ENCODE measurements around the gene CHMP5.

DNA sequence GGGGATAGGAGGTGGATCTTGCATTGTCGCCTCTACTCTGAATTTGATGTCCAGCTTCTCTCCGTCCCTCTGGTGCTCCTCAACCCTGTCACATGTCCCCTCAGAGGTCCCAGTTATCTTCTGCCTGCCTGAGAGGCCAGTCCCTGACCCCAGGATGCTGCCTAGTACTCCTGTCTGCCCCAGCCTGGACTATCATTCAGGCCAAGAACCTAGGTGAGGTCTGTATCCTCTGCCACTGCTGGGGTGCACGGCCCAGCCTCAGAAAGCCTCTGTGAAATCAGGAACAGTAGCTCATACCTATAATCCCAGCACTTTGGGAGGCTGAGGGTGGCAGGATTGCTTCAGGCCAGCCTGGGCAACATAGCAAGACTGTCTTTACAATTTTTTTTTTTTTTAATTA lies 16.2 kb upstream of the CHMP5 start:
- TF ChIP-seq, protein P1, sequence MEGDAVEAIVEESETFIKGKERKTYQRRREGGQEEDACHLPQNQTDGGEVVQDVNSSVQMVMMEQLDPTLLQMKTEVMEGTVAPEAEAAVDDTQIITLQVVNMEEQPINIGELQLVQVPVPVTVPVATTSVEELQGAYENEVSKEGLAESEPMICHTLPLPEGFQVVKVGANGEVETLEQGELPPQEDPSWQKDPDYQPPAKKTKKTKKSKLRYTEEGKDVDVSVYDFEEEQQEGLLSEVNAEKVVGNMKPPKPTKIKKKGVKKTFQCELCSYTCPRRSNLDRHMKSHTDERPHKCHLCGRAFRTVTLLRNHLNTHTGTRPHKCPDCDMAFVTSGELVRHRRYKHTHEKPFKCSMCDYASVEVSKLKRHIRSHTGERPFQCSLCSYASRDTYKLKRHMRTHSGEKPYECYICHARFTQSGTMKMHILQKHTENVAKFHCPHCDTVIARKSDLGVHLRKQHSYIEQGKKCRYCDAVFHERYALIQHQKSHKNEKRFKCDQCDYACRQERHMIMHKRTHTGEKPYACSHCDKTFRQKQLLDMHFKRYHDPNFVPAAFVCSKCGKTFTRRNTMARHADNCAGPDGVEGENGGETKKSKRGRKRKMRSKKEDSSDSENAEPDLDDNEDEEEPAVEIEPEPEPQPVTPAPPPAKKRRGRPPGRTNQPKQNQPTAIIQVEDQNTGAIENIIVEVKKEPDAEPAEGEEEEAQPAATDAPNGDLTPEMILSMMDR (IDR thresholded peaks at IDR 0.05; ENCODE audit: low read depth, low read length), result no peak
- no peak for TF ChIP-seq POLR2A (IDR thresholded peaks at IDR 0.05; ENCODE audit: extremely low read depth, insufficient read length)
- TF ChIP-seq, protein P2, sequence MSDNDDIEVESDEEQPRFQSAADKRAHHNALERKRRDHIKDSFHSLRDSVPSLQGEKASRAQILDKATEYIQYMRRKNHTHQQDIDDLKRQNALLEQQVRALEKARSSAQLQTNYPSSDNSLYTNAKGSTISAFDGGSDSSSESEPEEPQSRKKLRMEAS (IDR thresholded peaks at IDR 0.05; ENCODE audit: low read depth, low read length), result no peak

Data from NB4 (cell line).